Peyer's patch (tissue), 4 donors: Measurements from ENCODE around the gene DOCK3.

Source experiments
- POLR2A ChIP-seq, 2 donors: fragments of 450-650 bp; IDR thresholded peaks; one replicate each; pipeline ENCODE4 v1.5.1; 2017; ENCODE audit warnings: antibody characterized with exemption in 2 of 2, mild to moderate bottlenecking in 2 of 2, moderate library complexity in 2 of 2
- TF ChIP-seq, protein P1 (sequence below), 6 experiments: fragments of 450-650 bp in 4 of 6; fragments of 200-600 bp in 2 of 6; sonication (generic) in 1 of 6; IDR thresholded peaks; one replicate each; pipeline ENCODE4 v1.5.1; 2017 to 2019; ENCODE audit warnings: antibody characterized with exemption in 6 of 6, mild to moderate bottlenecking in 3 of 6, moderate library complexity in 1 of 6

DNA sequence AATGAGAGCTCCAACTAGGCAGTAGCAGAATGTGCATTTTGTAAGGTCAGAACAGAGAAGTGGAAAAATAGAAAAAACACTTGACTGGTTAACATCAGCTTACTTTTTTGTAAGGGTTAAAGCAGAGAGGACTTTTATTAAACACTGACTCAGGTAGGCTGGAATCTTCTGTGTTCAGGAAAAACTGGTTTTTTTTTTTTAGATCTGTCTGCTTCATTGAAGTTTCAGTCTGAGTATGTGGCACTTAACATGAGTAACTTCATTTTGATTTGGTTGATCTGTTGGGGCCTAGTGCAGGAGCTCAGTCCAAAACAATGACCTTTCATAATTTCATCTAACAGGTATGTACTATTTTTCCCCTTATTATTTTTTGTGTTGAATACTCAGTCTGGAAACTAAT lies 141.1 kb downstream of the DOCK3 start:
- TF ChIP-seq, protein P1, sequence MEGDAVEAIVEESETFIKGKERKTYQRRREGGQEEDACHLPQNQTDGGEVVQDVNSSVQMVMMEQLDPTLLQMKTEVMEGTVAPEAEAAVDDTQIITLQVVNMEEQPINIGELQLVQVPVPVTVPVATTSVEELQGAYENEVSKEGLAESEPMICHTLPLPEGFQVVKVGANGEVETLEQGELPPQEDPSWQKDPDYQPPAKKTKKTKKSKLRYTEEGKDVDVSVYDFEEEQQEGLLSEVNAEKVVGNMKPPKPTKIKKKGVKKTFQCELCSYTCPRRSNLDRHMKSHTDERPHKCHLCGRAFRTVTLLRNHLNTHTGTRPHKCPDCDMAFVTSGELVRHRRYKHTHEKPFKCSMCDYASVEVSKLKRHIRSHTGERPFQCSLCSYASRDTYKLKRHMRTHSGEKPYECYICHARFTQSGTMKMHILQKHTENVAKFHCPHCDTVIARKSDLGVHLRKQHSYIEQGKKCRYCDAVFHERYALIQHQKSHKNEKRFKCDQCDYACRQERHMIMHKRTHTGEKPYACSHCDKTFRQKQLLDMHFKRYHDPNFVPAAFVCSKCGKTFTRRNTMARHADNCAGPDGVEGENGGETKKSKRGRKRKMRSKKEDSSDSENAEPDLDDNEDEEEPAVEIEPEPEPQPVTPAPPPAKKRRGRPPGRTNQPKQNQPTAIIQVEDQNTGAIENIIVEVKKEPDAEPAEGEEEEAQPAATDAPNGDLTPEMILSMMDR (IDR thresholded peaks at IDR 0.05), result no peak
- no peak for TF ChIP-seq POLR2A (IDR thresholded peaks at IDR 0.05)
